ENCODE data around the gene PRELID3B. TPM values are rescaled to one million over a fixed set of nuclear protein-coding genes. Genes with fewer than 3 reads are reported as not detected.

PRELID3B gene
- total RNA-seq, 1 experiment from 2014 or later = 83.4 TPM

DNA sequence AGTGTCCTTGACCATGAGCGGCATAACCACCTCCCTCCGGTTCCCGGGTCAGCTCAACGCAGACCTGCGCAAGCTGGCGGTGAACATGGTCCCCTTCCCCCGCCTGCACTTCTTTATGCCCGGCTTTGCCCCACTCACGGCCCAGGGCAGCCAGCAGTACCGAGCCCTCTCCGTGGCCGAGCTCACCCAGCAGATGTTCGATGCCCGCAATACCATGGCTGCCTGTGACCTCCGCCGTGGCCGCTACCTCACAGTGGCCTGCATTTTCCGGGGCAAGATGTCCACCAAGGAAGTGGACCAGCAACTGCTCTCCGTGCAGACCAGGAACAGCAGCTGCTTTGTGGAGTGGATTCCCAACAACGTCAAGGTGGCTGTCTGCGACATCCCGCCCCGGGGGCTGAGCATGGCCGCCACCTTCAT is 18.5 kb downstream of the PRELID3B start:
- DNase-seq (ENCODE audit: low spot score) = no peak
- Histone ChIP-seq H3K27me3 (replicated peaks; ENCODE audit: insufficient read depth, low read depth, low read length, poor library complexity) (no peaks in the 10 kb centered on the region), H3K27ac (ENCODE audit: low read depth, low read length, poor library complexity, severe bottlenecking) (no peak overlapping the region), H3K4me3 (ENCODE audit: low read depth, low read length, poor library complexity, severe bottlenecking) (no peak overlapping the region), H3K4me1 (ENCODE audit: insufficient read depth, low read length, poor library complexity, severe bottlenecking) (peaks cover 19% of the 10 kb centered on the region), H3K9me3 (ENCODE audit: low read depth, low read length, poor library complexity, severe bottlenecking) (no peaks in the 10 kb centered on the region), H3K36me3 (ENCODE audit: insufficient read depth, low read length, poor library complexity, severe bottlenecking) (peaks cover 52% of the 10 kb centered on the region)
- BruUV-seq (replicated peaks) = no TSS peak
- POLR2A ChIA-PET (ENCODE audit: low non-redundant PET) = no interaction called here
- CTCF ChIA-PET = no interaction called here
- TF ChIP-seq EZH2 (IDR thresholded peaks at IDR 0.05; ENCODE audit: borderline replicate concordance, low read depth, low read length, poor library complexity, severe bottlenecking) = no peak
- TF ChIP-seq, protein P1, sequence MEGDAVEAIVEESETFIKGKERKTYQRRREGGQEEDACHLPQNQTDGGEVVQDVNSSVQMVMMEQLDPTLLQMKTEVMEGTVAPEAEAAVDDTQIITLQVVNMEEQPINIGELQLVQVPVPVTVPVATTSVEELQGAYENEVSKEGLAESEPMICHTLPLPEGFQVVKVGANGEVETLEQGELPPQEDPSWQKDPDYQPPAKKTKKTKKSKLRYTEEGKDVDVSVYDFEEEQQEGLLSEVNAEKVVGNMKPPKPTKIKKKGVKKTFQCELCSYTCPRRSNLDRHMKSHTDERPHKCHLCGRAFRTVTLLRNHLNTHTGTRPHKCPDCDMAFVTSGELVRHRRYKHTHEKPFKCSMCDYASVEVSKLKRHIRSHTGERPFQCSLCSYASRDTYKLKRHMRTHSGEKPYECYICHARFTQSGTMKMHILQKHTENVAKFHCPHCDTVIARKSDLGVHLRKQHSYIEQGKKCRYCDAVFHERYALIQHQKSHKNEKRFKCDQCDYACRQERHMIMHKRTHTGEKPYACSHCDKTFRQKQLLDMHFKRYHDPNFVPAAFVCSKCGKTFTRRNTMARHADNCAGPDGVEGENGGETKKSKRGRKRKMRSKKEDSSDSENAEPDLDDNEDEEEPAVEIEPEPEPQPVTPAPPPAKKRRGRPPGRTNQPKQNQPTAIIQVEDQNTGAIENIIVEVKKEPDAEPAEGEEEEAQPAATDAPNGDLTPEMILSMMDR (conservative IDR thresholded peaks at IDR 0.05; ENCODE audit: low read depth, low read length) = no peak
- intact Hi-C loops (cut with micrococcal nuclease; ENCODE audit: unreplicated experiment) = no loop called here

DNA sequence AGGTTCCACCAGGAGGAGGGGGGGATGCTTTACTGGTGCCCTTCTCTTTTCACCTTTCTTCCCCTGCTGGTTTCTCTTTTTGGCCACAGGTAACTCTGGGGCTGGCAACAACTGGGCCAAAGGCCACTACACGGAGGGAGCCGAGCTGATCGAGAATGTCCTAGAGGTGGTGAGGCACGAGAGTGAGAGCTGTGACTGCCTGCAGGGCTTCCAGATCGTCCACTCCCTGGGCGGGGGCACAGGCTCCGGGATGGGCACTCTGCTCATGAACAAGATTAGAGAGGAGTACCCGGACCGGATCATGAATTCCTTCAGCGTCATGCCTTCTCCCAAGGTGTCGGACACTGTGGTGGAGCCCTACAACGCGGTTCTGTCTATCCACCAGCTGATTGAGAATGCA is 19.0 kb downstream of the PRELID3B start:
- ChIA-PET CTCF (no interaction called here), POLR2A (ENCODE audit: low non-redundant PET) (no interaction called here)
- no peaks in the 10 kb centered on the region for H3K9me3 ChIP-seq (ENCODE audit: low read depth, low read length, poor library complexity, severe bottlenecking)
- BruUV-seq (replicated peaks) = no TSS peak
- intact Hi-C loops (cut with micrococcal nuclease; ENCODE audit: unreplicated experiment) = no loop called here
- no peak for TF ChIP-seq EZH2 (IDR thresholded peaks at IDR 0.05; ENCODE audit: borderline replicate concordance, low read depth, low read length, poor library complexity, severe bottlenecking)
- TF ChIP-seq, protein P1 (conservative IDR thresholded peaks at IDR 0.05; ENCODE audit: low read depth, low read length) = no peak
- H3K4me3 ChIP-seq (ENCODE audit: low read depth, low read length, poor library complexity, severe bottlenecking) = no peak overlapping the region
- H3K27me3 ChIP-seq (replicated peaks; ENCODE audit: insufficient read depth, low read depth, low read length, poor library complexity) = no peaks in the 10 kb centered on the region
- H3K4me1 ChIP-seq (ENCODE audit: insufficient read depth, low read length, poor library complexity, severe bottlenecking) = peaks cover 15% of the 10 kb centered on the region
- DNase-seq (ENCODE audit: low spot score) = no peak
- peaks cover 47% of the 10 kb centered on the region for H3K36me3 ChIP-seq (ENCODE audit: insufficient read depth, low read length, poor library complexity, severe bottlenecking)
- H3K27ac ChIP-seq (ENCODE audit: low read depth, low read length, poor library complexity, severe bottlenecking) = no peak overlapping the region

DNA sequence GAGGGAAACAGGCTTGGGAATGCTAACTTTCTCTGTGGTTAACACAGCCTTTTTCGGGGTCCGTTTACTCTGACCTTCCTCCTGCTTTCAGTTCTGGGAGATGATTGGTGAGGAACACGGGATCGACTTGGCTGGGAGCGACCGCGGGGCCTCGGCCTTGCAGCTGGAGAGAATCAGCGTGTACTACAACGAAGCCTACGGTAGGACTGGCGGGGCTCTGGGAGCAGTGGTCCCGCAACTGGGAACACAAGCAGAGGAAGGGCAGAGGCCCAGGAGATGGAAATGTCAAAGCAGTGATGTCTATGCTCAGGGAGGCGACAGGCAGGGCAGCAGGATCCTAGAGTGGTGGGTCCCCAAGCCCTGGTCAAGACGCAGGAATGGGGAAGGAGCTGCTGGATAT is 19.8 kb downstream of the PRELID3B start:
- H3K9me3 ChIP-seq (ENCODE audit: low read depth, low read length, poor library complexity, severe bottlenecking) = no peaks in the 10 kb centered on the region
- TF ChIP-seq, protein P1 (conservative IDR thresholded peaks at IDR 0.05; ENCODE audit: low read depth, low read length) = no peak
- TF ChIP-seq EZH2 (IDR thresholded peaks at IDR 0.05; ENCODE audit: borderline replicate concordance, low read depth, low read length, poor library complexity, severe bottlenecking) = no peak
- H3K27ac ChIP-seq (ENCODE audit: low read depth, low read length, poor library complexity, severe bottlenecking) = no peak overlapping the region
- POLR2A ChIA-PET (ENCODE audit: low non-redundant PET) = no interaction called here
- DNase-seq (ENCODE audit: low spot score) = no peak
- BruUV-seq (replicated peaks) = no TSS peak
- peaks cover 38% of the 10 kb centered on the region for H3K36me3 ChIP-seq (ENCODE audit: insufficient read depth, low read length, poor library complexity, severe bottlenecking)
- H3K4me1 ChIP-seq (ENCODE audit: insufficient read depth, low read length, poor library complexity, severe bottlenecking) = peaks cover 15% of the 10 kb centered on the region
- no peak overlapping the region for H3K4me3 ChIP-seq (ENCODE audit: low read depth, low read length, poor library complexity, severe bottlenecking)
- H3K27me3 ChIP-seq (replicated peaks; ENCODE audit: insufficient read depth, low read depth, low read length, poor library complexity) = no peaks in the 10 kb centered on the region
- intact Hi-C loops (cut with micrococcal nuclease; ENCODE audit: unreplicated experiment) = no loop called here
- CTCF ChIA-PET = no interaction called here
